GM12865 (cell line): Measurements from ENCODE around the gene FAM78A.
A peak's percentile ranks its signal among the peaks of the same experiment; 100 is the strongest.

Experiments
- DNase-seq: peaks from one replicate; pipeline ENCODE4 v3.0.0; 2010; ENCODE audit warnings: low read depth
- H3K4me3 ChIP-seq: 2 replicates; pipeline ENCODE4 v1.5.1; 2011; ENCODE audit warnings: mild to moderate bottlenecking, low read depth, low read length, control low read depth
- CTCF ChIP-seq: IDR thresholded peaks from 2 replicates; pipeline ENCODE4 v1.5.1; 2011; ENCODE audit warnings: low read length, control low read depth, low read depth, inconsistent platforms; ENCODE audit not compliant: insufficient read depth; ENCODE audit errors: missing control alignments

Gene FAM78A

GRCh38 chr9:131312822-131313770 lies 36.8 kb upstream of the FAM78A start:
- no peak for TF ChIP-seq CTCF
- no peak overlapping the region for H3K4me3 ChIP-seq
- DNase-seq: no peak

- no peak for DNase-seq
- no peak for TF ChIP-seq CTCF
- no peak overlapping the region for H3K4me3 ChIP-seq
These were observed 35.9 kb upstream of the FAM78A start for GRCh38 chr9:131312246-131312645.

GRCh38 chr9:131310833-131311554 lies 34.7 kb upstream of the FAM78A start:
- H3K4me3 ChIP-seq: no peak overlapping the region
- TF ChIP-seq CTCF: no peak
- DNase-seq: peak; percentile 35

GRCh38 chr9:131309530-131310276 lies 33.4 kb upstream of the FAM78A start:
- no peak for TF ChIP-seq CTCF
- H3K4me3 ChIP-seq: no peak overlapping the region
- DNase-seq: no peak

- TF ChIP-seq CTCF: no peak
These were observed 32.7 kb upstream of the FAM78A start for GRCh38 chr9:131308906-131309529.

GRCh38 chr9:131308452-131308851 lies 32.1 kb upstream of the FAM78A start:
- TF ChIP-seq CTCF: no peak
- no peak overlapping the region for H3K4me3 ChIP-seq
- DNase-seq: no peak

More at GRCh38 chr9:131308906-131309529, 32.7 kb upstream of the FAM78A start:
- no peak overlapping the region for H3K4me3 ChIP-seq
- no peak for DNase-seq
